HG02943 (cell line): ENCODE data around the gene PIGM.

ENCODE experiments used
- ATAC-seq: cut with Tn5 transposase; IDR thresholded peaks from one replicate; pipeline ENCODE4 v1.9.1; 2021; ENCODE audit warnings: mild to moderate bottlenecking, low read depth, moderate library complexity; ENCODE audit not compliant: unreplicated experiment

Gene PIGM

DNA sequence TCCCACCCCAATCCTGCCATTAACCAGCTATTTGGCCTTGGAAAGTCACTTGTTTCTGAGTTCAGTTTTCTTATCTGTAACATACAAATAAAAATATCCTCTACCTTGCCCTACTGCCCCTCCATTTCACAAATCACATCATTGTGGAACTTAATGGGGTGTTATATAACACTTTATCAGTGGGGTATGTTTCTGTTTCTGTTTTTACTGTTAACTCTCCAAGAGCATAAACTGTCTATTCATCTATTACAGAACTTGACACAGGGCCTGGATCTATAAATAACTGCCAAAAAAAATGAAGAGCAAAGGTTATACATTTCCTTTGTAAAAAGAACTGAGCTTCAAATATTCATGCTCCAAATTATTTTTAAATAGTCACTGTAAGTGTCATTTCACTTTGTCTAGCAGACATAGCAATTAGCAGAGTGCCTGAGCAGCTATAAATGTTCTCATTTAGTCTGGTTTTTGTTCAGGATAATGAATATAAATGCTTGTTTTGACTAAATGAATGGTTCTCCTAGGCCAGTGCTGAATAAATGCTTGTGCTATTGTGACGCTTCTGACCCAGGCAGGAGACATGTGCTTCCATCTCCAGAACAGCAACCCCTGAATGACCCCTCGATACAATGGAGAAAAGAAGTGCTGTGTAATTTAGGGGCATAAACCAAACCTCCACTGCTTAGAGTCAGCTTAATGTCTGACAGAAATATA lies 7.4 kb downstream of the PIGM start:
- no peak for ATAC-seq

DNA sequence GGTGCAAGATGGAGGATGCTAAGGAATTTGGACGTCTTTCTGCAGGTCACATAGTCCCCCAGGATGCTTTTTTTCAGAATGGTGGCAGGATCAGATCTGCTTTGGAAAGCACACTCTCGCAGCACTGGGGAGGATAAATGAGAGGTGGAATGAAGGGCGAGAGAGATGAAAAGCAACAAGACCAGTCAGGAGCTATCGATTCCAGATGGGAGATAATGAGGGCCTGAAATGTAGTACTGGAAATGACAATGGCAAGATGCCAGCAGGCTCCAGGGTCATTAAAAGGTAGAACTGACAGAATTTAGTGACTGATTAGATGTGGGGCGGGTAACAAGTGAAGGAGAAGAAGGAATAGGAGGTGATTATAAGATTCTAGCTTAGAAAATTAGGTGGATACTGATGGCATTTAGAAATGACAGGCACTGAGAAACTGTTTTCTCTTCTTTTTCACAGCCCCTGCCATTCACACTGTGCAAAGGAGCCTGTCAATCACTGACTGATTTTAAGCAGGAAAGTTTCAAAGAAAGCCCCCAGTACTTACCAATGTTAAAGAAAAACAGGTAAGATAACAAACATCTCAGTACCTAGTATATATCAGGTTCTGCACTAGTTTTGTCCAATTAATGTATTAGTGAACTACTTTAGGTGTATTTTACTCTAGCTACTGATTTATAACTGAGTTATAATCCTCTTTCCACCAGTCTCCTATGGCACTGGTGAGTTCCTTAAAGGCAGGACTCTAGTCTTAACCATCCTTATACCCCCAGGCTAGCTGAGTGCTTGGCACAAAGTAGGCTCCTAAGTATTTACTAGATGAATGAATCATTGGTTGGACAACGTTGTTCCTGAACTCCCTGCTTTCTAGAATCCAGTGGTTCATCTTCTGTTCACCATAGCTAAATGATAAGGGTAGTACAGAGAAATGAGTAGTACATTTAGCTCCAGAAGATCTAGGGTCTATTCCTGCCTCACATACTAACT lies 9.2 kb downstream of the PIGM start:
- ATAC-seq = no peak

DNA sequence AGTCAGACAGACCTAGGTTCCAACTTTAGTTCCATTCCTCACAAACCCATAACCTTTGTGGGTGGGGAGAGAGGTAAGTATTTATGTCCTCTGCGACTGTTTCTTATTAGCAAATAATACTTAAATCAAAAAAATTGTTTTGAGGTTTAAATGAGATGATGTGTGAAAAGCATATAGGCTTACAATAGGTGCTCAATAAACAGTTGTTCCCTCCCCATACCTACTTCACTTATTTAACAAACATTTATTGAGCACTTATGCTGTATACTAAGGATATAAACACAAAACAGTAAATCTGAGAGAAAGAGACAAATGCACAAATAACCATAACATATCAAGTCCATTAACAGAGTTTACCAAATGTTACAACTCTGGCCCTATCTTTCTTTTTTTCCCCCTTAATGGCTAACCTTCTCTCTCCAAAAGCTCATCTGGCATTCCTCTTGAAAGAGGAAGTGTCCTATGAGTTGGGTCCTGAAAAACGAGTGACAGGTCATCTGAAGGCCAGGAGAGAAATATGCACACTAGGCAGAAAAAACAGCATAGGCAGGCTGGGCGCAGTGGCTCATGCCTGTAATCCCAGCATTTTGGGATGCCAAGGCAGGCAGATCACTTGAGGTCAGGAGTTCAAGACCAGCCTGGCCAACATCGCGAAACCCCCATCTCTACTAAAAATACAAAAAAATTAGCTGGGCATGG lies 10.3 kb downstream of the PIGM start:
- ATAC-seq = no peak

DNA sequence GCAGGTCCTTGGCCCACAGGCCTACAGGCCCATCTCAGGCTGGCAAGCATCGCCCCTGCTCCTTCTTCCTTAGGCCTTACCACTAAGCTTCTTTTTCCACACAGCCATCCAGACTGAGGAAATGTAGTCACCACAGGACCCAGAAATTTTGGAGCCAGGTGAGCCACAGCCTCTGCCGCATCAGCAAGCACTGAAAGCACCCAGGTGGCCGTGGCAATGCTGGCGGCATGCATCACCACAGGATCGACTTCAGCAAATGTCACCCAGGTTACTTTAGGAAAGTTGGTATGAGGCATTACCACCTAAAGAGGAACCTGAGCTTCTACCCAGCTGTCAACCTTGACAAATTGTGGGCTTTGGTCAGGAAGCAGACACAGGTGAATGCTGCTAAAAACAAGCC lies 11.6 kb downstream of the PIGM start:
- no peak for ATAC-seq

DNA sequence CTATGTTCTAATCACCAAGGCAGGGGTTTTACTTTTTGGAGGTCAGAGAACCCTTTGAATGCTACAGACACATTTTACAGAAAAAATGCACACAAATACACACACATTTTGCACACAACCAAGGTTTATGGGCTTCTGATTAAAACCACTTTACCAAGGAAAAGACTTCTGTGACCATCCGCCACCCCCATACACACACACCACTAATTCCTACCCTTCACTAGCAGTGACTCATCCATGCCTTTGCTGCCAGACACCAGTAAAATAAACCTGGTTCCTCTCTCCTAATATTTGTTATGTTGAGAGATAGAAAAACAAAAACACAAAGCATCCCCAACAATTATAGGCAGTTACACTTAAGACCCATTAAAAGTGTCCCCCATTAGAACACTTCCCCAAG lies 12.9 kb downstream of the PIGM start:
- ATAC-seq = no peak

DNA sequence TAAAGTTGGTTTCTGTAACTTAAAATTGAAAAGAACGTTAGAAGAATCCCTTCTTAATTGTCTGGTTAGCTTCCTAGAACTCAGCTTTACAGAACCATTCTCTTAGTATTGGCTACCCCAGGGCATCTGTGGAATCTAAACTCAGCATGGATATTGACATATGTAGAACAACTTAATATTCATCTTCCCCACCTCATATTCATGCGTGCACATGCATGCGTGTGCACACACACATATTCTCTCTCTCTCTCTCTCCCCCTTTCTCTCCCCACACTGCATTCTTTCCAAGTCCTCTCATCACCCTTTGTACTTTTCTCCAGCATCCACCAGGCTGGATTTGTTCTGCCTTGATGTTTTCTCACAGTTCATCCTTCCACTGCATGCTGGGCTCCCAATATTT lies 13.4 kb downstream of the PIGM start:
- ATAC-seq = no peak

DNA sequence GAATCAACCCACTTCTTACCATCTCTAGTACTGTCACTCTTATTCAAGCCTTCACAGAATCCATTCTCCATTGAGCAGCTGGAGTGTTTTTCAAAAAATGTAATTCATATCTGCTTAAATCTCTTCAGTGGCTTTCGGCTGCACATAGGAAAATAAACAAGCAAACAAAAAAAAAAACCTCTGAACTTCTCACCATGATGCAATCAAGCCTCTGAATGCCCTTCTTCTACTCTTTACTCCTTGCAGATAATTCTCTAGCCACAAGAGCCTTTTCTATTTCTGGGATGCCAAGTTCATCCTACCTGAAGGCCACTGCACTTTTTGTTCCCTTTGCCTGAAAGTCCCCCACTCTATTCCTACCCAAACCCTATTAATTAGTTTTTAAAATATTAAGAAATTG lies 14.2 kb downstream of the PIGM start:
- ATAC-seq = no peak

DNA sequence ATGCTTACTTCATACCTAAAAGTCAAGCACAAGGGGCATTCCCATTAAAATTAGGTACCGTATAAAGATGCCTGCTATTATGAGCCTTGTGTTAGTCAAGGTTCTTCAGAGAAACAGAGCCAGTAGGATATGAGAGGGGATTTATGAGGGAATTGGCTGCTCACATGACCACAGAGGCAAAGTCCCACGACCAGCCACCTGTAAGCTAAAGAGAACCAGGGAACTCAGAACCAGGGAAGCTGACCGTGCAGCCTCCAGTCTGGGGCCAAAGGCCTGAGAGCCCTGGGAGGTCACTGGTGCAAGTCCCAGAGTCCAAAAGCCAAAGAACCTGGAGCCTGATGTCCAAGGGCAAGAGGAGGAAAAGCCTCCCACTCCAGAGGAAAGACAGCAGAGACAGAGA lies 20.0 kb downstream of the PIGM start:
- no peak for ATAC-seq

DNA sequence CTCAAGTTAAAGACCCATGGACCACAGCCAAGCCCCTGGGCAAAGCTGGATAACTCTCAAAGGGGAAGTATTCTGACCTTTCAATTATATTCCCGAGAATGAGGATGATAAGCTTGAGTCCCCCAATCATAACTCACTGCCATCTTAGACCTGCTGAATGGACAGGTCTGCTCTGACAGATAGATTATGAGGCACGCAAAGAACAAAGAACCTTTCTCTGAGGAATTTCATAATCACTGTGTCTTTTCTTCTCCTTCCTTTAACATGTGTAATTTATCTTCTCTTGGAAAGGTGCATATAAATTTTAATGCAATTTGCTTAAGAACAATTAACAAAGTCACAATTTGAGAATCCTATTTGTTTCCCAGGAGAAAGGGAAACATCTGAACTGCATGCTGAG lies 22.0 kb downstream of the PIGM start:
- no peak for ATAC-seq

DNA sequence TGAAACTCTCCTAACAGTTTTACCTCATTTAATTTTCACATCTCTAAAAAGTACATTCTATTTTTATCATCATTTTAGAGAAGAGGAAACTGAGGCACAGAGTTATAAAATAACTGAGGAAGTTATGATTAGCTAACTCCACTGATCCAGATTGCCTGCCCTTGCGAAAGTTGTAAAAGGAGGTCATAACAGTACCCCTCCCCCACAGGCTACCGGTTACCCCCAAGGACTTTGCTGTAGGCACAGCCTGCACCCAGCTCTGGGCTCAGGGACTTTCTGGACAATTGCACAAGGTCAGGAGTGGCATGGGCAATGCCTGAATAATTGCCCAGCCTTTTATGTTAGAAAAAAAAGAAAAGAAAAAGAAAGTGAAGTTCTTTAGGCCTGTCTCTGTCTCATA lies 22.7 kb downstream of the PIGM start:
- no peak for ATAC-seq

DNA sequence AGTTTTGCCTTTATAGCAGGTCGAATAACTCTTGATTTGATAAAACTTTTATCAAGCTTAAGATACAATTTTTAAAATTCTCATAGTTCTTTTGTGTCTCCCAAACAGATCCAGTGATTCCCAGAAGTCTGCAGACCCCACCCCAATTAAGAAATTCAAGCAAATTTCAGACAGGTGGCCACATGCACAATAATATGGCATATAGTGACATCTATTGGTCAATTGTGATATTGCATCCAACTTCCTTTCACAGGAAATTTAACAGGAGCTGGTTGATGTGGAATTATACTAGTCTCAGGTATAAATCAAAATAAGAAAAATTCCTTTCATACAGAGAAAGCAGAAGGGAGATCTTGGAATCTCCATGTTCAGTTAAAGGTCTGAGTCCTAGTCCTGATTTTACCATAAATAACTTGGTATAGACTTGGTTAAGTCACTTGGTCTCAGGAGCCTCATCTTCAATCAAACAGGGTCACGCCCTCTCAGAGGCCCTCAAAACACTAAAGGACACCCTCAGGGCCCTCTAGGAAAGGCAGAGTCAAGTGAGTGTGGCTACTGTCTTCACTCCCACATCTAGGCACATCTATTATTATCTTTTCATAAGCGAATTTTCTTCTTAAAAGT lies 24.1 kb downstream of the PIGM start:
- no peak for ATAC-seq

DNA sequence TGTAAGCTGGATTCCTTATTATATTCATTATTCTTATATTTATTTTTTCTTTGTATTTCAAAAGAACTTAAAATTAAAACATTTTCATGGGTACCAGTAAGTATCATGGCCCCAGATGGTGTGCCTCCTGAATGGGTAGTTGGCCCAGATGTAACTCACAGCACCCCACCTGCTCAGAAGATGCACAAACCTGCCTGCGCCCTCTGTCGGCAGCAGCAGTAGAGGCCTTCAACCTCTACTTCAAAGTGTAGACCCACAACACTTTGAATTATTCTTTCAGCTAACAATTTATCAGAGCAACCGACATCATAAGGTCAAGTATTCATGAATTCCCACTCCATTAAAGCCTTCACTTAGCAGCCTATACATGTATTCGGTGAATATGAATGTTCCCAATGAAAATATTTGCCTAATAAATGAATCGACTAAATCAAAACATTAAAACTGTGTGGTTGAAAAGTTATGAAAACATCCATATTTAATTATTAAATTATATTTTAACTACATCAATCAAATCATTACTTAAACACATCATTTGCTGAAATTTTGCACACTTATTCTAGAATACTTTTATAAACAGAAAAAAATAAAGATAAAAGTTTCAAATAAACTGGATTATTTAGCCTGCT lies 25.4 kb downstream of the PIGM start:
- no peak for ATAC-seq

DNA sequence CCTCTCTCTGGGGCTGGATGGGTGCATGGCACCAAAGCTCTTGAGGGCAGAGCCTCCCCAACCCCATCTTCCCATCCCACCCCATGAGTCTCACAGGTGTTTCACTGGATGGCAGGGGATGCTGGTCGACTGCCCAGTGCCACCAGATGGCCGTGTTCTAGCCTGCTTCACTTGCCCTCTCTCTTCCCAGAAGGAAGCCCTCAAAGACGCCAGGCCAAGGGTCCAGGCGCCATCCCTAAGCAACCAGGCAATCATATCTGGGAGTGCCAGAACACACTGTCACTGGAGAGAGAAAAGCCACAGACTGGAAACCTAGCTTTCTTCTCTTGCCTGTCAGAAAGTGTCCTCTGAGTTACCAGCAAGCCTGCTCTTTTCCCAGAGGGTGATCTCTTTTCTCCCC lies 26.7 kb downstream of the PIGM start:
- ATAC-seq = no peak

DNA sequence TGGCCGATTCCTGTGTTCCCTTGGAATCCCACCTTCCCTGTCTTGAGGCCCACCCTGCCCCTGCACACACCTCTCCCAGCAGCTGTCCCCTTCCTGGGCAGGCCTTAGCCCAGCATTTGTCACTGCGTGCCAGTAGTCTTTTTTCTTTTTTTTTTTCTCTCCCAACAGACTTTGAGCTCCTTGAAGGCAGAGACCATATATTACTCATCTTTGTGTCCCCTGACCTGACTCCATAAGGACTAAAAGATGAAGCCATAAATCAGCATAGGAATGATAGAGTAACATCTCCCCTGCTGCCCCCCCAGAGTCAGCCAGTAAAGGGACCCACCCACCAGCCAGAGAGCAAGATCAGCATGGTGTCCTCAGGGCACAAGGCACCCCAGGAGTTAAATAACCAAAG lies 27.4 kb downstream of the PIGM start:
- ATAC-seq = no peak

DNA sequence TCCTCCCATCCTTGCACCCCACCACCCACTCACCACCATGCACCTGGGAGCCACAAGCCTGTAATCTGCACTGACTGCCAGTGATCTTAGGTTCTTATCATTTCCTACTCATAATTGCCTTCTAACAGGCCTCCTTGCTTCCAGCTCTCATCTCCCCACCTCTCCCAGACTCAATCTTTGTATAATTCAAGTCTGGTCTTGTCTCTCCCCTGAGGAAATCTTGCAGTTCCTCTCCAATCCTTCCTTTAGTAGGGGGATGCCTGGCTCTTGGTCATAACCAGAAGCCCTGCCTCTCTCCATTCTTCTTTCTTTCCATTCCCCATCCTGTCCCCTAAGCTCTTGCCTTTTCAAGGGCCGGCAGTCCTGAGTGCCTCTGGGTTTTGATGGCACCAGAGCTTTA lies 27.8 kb downstream of the PIGM start:
- no peak for ATAC-seq

DNA sequence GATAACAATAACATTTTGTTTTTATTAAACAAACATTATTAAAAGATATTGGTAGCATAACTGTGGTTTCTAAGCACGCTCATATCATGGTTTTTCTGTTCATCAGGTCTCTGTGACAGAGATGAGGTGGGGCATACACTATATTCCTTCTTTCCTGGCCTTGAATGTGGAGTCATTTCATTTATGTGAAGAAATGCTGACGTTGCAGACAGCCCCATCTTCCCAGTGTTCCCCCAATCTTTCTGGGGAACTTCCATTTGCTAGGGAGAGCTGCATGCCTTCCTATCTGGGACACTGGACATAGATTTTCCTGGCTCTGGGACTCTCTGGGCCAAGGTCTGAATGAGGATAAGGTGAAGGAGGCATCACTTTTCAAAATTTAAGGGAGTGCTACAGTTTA lies 30.4 kb downstream of the PIGM start:
- no peak for ATAC-seq

DNA sequence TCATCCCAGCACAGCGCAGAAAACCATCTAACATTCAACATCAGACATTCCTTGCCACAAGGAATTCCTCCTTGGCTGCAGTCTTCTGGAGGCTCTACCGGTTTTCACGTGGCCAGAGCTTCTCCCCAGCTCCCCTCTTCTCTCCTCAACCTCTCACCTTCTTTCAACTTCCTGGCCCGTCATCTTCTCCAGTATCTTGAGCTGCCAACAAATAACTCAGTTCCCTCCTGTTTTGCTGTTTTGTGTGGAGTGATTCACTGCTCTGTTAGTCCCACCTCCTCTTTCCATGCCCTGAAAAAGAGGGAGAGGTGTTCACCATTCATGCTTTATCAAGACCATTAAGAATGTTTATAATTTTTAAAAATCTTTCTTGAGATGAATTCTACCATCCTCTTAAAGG lies 32.6 kb downstream of the PIGM start:
- ATAC-seq = no peak

DNA sequence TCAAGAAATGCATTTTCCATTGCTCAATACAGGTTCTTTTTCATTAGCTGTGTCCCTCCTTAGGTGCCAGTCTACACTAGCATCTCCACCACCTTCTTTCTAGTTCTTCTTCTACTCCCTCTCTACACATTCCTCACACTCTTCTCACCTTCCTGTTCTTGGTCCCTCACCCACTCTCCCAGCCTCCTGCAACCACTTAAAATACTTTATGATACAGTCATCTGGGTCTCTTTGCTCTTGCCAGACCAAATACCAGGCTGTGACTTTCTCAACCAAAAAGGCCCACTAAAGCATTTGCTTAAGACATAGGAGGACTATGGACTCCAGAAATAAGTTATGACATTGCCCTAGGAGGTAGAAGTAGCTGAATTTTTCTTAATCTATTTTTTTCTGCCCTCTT lies 35.1 kb downstream of the PIGM start:
- no peak for ATAC-seq

DNA sequence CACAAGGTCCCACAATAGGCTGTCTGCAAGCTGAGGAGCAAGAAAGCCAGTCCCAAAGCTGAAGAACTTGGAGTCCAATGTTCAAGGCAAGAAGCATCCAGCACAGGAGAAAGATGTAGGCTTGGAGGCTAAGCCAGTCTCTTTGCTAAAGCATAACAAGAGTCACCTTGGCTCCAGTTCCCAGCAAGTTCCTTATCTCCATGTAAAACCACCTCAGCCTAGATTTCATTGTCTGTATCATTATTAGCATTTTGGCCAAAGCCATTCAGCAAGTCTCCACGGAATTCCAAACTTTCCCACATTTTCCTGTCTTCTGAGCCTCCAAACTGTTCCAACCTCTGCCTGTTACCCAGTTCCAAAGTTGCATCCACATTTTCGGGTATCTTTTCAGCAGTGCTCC lies 36.9 kb downstream of the PIGM start:
- ATAC-seq = no peak

DNA sequence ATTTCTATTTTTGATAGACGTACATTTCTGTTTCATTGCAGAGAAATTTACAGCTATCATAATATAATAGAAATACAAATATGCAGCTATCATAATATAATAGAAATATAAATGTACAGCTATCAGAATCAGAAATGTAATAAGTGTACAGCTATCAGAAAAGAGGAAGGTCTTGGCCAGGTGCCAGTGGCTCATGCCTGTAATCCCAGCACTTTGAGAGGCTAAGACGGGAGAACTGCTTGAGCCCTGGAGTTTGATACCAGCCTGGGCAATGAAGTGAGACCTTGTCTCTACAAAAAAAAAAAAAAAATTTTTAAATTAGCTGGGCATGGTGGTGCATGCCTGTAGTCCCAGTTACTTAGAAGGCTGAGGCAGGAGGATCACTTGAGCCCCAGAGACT lies 37.9 kb downstream of the PIGM start:
- no peak for ATAC-seq
